ENCODE results near the gene OSBP.

Gene OSBP

GRCh38 chr11:59615120-59615636 is 396 bp downstream of the OSBP start:
- DNase-seq (ENCODE audit: low spot score in 2 of 2): peak; percentile 24 to 73
- Mint-ChIP-seq H3K4me1 (peaks cover 34% of the 10 kb centered on the region), H3K4me3 (peak overlapping the region; percentile 93), H3K36me3 (peaks cover 52% of the 10 kb centered on the region), H3K9me3 (no peaks in the 10 kb centered on the region), H3K27ac (peak overlapping the region; percentile 88)
- peak; percentile 3 for ATAC-seq

DNA sequence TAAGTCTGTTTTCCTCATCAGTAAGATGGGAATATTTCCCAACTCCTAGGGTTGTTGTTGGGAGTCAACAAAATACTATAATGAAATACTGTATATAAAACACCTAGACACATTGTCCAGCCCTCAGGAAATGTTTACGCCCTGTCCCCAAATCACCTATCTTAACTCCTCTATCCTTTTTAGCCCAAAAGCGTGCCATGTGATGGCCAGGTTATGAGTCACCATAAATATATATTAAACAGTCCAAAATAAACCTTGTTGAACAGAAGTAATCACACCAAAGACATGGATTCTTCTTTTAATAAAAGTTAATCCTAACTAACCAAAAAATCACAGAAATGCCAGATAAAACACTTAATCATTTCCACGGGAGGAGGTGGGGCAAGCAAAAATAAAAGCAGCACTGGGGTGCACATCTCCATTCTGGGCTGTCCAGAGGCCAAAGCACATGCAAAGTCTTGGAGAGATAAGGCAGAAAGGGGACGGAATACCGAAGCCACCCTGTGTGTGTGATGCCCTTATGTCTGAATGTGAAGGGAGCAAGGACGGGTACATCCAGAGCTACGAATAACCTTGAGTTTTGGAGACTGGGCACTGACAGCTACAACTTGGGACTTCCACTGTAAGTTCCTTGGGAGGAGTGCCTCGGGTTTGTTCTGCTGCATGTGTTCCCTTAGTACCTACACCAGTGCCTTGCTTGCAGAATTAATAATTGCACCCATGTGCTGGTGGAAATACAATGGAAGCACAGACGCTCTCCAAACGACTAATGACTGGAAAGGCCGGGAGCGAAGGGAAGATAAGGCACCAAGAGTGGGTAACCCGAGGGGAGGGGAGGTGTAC is 1.1 kb downstream of the OSBP start:
- peak overlapping the region; percentile 93 for H3K4me3 Mint-ChIP-seq
- peak overlapping the region; percentile 88 for H3K27ac Mint-ChIP-seq
- peaks cover 34% of the 10 kb centered on the region for H3K4me1 Mint-ChIP-seq
- peaks cover 59% of the 10 kb centered on the region for H3K36me3 Mint-ChIP-seq
- ATAC-seq (no peak), DNase-seq (ENCODE audit: low spot score in 2 of 2) (no peak)
- no peaks in the 10 kb centered on the region for H3K9me3 Mint-ChIP-seq

GRCh38 chr11:59611570-59612565 is 3.7 kb downstream of the OSBP start:
- no peak for ATAC-seq
- Mint-ChIP-seq H3K9me3 (no peaks in the 10 kb centered on the region), H3K4me3 (no peak overlapping the region), H3K4me1 (peaks cover 34% of the 10 kb centered on the region), H3K36me3 (peaks cover 85% of the 10 kb centered on the region), H3K27ac (peak overlapping the region; percentile 70)
- no peak for DNase-seq (ENCODE audit: low spot score in 2 of 2)

DNA sequence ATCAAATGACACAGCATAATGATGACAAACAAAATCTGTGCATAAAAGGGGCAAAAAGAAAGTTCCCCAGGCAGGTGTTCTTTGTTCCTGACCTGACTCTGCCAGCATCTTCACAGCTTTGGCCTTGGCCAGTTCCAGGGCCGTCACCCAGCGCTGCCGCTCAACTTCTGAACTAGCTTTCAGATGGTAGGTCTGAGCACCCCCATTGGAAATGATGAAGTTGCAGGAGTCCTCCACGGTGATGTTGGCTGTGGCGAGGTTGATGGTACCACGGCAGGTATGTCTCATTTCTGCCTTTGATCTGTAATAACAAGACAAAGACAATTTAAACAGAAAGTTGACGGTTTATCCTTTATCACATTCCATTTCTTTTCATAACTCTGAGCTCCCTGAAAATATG is 5.3 kb downstream of the OSBP start:
- peak; percentile 65 for ATAC-seq
- Mint-ChIP-seq H3K9me3 (no peaks in the 10 kb centered on the region), H3K36me3 (peaks cover 94% of the 10 kb centered on the region), H3K27ac (no peak overlapping the region), H3K4me1 (peaks cover 40% of the 10 kb centered on the region), H3K4me3 (no peak overlapping the region)
- DNase-seq (ENCODE audit: low spot score in 2 of 2): peak in 1 of 2 donors; percentile 53

DNA sequence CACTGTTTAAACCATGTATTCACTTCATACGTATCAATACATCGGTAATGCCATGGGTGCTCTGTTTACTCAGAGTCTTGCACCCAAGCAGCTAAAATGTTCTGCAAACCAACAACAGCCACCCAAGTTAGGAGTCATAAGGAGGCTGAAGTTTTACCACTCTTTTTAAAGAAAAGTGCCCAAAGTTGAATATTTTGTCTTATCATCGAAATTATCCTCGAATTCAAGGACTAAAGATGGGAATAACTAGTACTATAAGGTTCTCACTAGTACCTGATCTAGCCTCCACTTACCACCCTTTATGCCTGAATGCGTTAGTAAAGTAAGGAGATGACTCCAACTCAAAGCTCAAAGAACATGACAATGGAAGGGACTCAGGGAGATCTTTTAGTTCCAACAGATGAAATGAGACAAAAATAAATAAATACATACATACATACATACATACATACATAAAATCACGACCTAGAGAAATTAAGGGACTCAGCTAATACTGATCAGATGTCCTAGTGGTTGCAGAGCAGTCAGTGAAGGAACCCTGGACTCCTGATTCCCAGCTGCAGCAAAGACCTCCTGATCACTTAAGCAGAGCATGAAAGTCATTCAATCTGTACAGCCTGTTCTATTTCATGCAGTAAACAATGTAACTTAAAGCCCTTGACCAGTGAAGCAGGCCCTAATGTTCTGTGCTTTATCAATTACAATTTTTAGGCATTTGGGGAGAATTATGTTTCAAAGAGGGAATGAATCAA is 7.7 kb downstream of the OSBP start:
- peaks cover 96% of the 10 kb centered on the region for H3K36me3 Mint-ChIP-seq
- H3K4me1 Mint-ChIP-seq: peaks cover 24% of the 10 kb centered on the region
- H3K9me3 Mint-ChIP-seq: no peaks in the 10 kb centered on the region
- ATAC-seq (no peak), DNase-seq (ENCODE audit: low spot score in 2 of 2) (no peak)
- no peak overlapping the region for H3K4me3 Mint-ChIP-seq
- no peak overlapping the region for H3K27ac Mint-ChIP-seq

DNA sequence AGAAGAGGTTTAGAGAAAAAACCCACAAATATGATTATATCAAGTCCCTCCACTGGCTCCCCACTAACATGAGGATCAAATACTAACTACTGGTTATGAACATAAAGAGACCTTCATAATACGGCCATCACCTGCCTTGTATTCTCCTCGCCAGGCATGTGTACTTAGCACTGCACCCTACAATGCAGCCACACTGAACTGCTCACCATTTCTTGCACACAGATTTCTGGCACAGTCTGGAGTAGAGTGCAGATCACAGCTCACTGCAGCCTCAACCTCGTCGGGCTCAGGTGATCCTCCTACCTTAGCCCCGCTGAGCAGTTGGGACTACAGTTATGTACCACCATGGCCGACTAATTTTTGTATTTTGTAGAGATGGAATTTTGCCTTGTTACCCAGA is 13.1 kb downstream of the OSBP start:
- Mint-ChIP-seq H3K27ac (no peak overlapping the region), H3K36me3 (peaks cover 100% of the 10 kb centered on the region), H3K4me1 (peaks cover 12% of the 10 kb centered on the region), H3K9me3 (no peaks in the 10 kb centered on the region), H3K4me3 (no peak overlapping the region)
- DNase-seq (ENCODE audit: low spot score in 2 of 2) (no peak), ATAC-seq (no peak)

DNA sequence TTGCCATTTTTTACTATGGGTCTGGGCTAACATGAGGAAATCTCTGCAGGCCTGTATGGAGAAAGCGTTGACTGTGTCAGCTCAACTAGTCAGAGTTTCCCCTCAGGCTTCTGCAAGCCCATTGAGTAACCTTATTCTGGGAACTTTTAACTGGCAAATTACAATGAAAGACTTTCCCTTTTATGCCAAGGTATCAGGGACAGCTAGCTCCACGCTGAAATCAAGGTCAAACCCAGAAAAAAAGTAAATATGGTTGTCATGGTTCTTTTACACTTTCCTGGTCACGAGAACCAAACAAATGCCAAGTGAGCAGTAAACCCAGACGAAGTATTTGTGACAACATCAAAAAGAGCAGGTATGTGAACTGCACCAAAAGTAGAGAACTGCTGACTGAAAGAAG is 13.8 kb downstream of the OSBP start:
- ATAC-seq (no peak), DNase-seq (ENCODE audit: low spot score in 2 of 2) (no peak)
- Mint-ChIP-seq H3K27ac (no peak overlapping the region), H3K36me3 (peaks cover 100% of the 10 kb centered on the region), H3K4me1 (peaks cover 12% of the 10 kb centered on the region), H3K9me3 (no peaks in the 10 kb centered on the region), H3K4me3 (no peak overlapping the region)

DNA sequence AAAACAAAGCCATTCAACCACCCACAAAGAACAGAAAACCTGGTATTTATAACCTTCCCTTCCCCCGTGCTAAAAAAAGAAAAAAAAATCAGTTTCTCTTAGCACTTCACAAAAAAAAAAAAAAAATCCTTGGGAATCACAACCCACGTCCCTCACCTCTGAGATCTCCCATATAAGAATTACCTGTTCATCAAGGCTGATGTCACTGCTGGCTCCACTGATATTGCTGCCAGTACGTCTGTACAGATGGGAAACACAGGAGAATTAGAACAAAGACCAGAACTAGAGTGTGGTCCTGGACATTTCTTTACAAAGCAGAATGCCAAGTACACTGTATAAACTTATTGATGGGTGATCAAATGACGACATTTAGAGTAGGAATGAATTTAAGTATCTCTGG is 14.9 kb downstream of the OSBP start:
- Mint-ChIP-seq H3K4me1 (peaks cover 6% of the 10 kb centered on the region), H3K36me3 (peaks cover 100% of the 10 kb centered on the region), H3K4me3 (no peak overlapping the region), H3K9me3 (no peaks in the 10 kb centered on the region), H3K27ac (peak overlapping the region; percentile 58)
- DNase-seq (ENCODE audit: low spot score in 2 of 2) (no peak), ATAC-seq (no peak)

- Mint-ChIP-seq H3K36me3 (peaks cover 100% of the 10 kb centered on the region), H3K27ac (peak overlapping the region; percentile 58), H3K4me3 (no peak overlapping the region), H3K4me1 (peaks cover 6% of the 10 kb centered on the region), H3K9me3 (no peaks in the 10 kb centered on the region)
- ATAC-seq: no peak
- DNase-seq (ENCODE audit: low spot score in 2 of 2): no peak
Measured at GRCh38 chr11:59600234-59600633, 15.3 kb downstream of the OSBP start.

DNA sequence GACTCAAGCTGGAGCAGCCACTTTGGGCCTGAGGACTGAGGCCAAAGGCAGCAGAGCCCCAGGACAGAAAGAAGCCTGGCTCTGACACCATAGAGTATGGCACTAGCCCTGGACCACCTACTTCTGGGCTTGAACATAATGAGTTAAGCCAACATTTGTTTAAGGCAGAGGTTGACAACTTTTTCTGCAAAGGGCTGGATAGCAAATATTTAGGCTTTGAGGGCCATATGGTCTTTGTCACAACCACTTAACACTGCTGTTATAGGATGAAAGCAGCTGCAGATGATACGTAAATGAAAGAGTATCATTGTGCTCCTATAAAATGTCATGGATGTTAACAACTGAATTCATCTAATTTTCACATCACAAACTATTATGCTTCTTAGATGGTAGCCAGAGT is 16.6 kb downstream of the OSBP start:
- DNase-seq (ENCODE audit: low spot score in 2 of 2): no peak
- peaks cover 100% of the 10 kb centered on the region for H3K36me3 Mint-ChIP-seq
- H3K4me1 Mint-ChIP-seq: peaks cover 4% of the 10 kb centered on the region
- no peak for ATAC-seq
- H3K4me3 Mint-ChIP-seq: no peak overlapping the region
- no peaks in the 10 kb centered on the region for H3K9me3 Mint-ChIP-seq
- no peak overlapping the region for H3K27ac Mint-ChIP-seq

DNA sequence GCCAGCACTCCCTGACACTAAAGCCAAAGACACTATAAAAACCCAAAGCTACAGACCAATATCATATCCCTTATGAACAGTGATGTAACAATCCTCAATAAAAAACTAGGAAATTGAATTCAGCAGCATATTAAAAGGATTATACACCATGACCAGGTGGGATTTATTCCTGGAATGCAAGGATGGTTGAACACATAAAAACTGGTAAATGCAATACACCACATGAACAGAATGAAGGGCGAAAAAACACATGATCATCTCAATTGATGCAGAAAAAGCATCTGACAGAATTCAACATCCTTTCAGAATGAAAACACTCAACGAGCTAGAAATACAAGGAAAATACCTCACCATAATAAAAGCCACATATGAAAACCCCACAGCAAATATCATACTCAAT is 31.3 kb downstream of the OSBP start:
- Mint-ChIP-seq H3K9me3 (peaks cover 6% of the 10 kb centered on the region), H3K36me3 (peaks cover 96% of the 10 kb centered on the region), H3K4me3 (no peak overlapping the region), H3K27ac (no peak overlapping the region), H3K4me1 (no peaks in the 10 kb centered on the region)
- ATAC-seq: no peak
- no peak for DNase-seq (ENCODE audit: low spot score in 2 of 2)

DNA sequence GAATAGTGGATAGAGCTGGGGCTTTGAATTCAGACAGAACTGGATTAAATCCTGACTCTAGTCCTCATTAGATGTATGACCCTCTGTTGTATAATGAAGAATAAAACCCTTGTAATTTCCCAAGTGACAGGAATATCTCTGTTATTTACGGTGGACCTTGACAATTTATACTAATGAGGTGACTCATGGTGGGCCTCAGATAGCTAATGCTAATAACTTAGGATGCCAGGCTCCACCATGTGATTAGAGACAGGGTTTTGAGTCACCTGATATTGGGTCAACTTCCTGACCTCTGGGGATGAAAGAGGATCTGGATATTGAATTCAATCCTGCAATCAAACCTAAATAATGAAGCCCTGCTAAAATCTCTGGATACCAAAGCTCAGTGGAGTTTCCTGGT is 33.6 kb downstream of the OSBP start:
- H3K4me3 Mint-ChIP-seq: no peak overlapping the region
- H3K4me1 Mint-ChIP-seq: no peaks in the 10 kb centered on the region
- peak overlapping the region; percentile 74 for H3K27ac Mint-ChIP-seq
- H3K9me3 Mint-ChIP-seq: peaks cover 6% of the 10 kb centered on the region
- H3K36me3 Mint-ChIP-seq: peaks cover 96% of the 10 kb centered on the region
- DNase-seq (ENCODE audit: low spot score in 2 of 2) (no peak), ATAC-seq (no peak)

- Mint-ChIP-seq H3K4me3 (no peak overlapping the region), H3K4me1 (no peaks in the 10 kb centered on the region), H3K9me3 (no peaks in the 10 kb centered on the region), H3K27ac (no peak overlapping the region), H3K36me3 (peaks cover 93% of the 10 kb centered on the region)
- ATAC-seq (no peak), DNase-seq (ENCODE audit: low spot score in 2 of 2) (no peak)
Measured at GRCh38 chr11:59578369-59578768, 37.2 kb downstream of the OSBP start.

DNA sequence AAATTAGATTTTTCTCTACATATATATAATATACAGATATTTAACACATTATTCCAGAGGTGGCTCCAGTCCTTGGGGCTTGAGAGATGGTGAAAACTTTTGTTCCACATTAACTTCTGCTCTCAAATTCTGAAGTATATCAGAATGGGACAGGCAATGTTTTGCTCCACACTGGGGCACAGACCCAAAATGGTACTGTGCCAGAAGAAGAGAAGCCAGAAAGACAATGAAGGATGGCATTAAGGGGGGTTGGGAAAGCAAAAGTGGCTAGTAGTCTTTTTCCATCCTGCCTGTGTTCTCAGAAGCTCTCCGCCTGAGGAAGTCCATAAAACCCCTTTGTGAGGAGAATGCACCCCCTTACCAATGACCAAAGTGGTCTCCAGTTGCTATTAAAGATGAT is 40.1 kb downstream of the OSBP start:
- ATAC-seq: no peak
- H3K4me3 Mint-ChIP-seq: no peak overlapping the region
- H3K4me1 Mint-ChIP-seq: no peaks in the 10 kb centered on the region
- H3K27ac Mint-ChIP-seq: no peak overlapping the region
- H3K9me3 Mint-ChIP-seq: no peaks in the 10 kb centered on the region
- peaks cover 67% of the 10 kb centered on the region for H3K36me3 Mint-ChIP-seq
- no peak for DNase-seq (ENCODE audit: low spot score in 2 of 2)

Data from stimulated activated effector memory CD8-positive, alpha-beta T cell treated with anti-CD3 and anti-CD28 coated beads, Interleukin-12 subunit alpha, Interleukin-12 subunit beta, amount 100 ng/mL, for 72 hours (primary cell).